Skeletal muscle tissue (tissue), 4 donors: ENCODE measurements around the gene MIDN. TPM values are rescaled to one million over a fixed set of nuclear protein-coding genes. Genes with fewer than 3 reads are reported as not detected.

Source experiments
- H3K27ac ChIP-seq: one replicate; pipeline ENCODE4 v1.7.0; 2013; ENCODE audit warnings: mild to moderate bottlenecking, low read depth, low read length, inconsistent platforms
- H3K27me3 ChIP-seq, 3 donors: one replicate each; pipeline ENCODE4 v1.7.0; 2013; ENCODE audit warnings: low read length in 3 of 3; ENCODE audit not compliant: control insufficient read depth in 3 of 3, insufficient read depth in 3 of 3
- H3K36me3 ChIP-seq, 3 donors: one replicate each; pipeline ENCODE4 v1.7.0; 2013; ENCODE audit warnings: low read length in 3 of 3; ENCODE audit not compliant: control insufficient read depth in 3 of 3, insufficient read depth in 3 of 3
- H3K4me1 ChIP-seq, 3 donors: one replicate each; pipeline ENCODE4 v1.7.0; 2013; ENCODE audit warnings: low read length in 3 of 3, mild to moderate bottlenecking in 3 of 3; ENCODE audit not compliant: control insufficient read depth in 3 of 3, insufficient read depth in 3 of 3
- H3K4me3 ChIP-seq, 3 donors: one replicate each; pipeline ENCODE4 v1.7.0; 2013; ENCODE audit warnings: low read length in 3 of 3
- H3K9ac ChIP-seq, 3 donors: one replicate each; pipeline ENCODE4 v1.7.0; 2013; ENCODE audit warnings: low read length in 3 of 3, mild to moderate bottlenecking in 3 of 3, moderate library complexity in 2 of 3, low read depth in 1 of 3
- H3K9me3 ChIP-seq, 3 donors: one replicate each; pipeline ENCODE4 v1.7.0; 2013; ENCODE audit warnings: low read length in 3 of 3; ENCODE audit not compliant: control insufficient read depth in 3 of 3
- total RNA-seq: library from RNA; depleted of rRNA; stranded (reverse); fragments of >200 nt; gene quantifications from one replicate; pipeline ENCODE4 v1.2.3, GENCODE V29; 2014
- donor health status: Osteomylitis.

Gene MIDN
- total RNA-seq, 1 donor from 2014 or later: 5.2 TPM

- no peak overlapping the region for H3K27ac ChIP-seq
- H3K4me3 ChIP-seq: no peak overlapping the region
- H3K9ac ChIP-seq: no peak overlapping the region
- H3K36me3 ChIP-seq: peaks cover 8 to 14% (median 9%) of the 10 kb centered on the region in 3 donors
- H3K27me3 ChIP-seq: peaks cover 28% of the 10 kb centered on the region in 3 donors
- H3K9me3 ChIP-seq: no peaks in the 10 kb centered on the region
- H3K4me1 ChIP-seq: peaks cover 1 to 13% (median 4%) of the 10 kb centered on the region in 3 donors
These were observed 33.3 kb downstream of the MIDN start for GRCh38 chr19:1281569-1282287.

GRCh38 chr19:1282588-1283206, 34.3 kb downstream of the MIDN start:
- Histone ChIP-seq H3K36me3 (peaks cover 8 to 14% (median 9%) of the 10 kb centered on the region in 3 donors), H3K27ac (no peak overlapping the region), H3K27me3 (peaks cover 33 to 38% (median 38%) of the 10 kb centered on the region in 3 donors), H3K9me3 (no peaks in the 10 kb centered on the region), H3K9ac (no peak overlapping the region), H3K4me1 (peaks cover 0 to 7% (median 3%) of the 10 kb centered on the region in 3 donors), H3K4me3 (no peak overlapping the region)

- Histone ChIP-seq H3K36me3 (peaks cover 8 to 14% (median 9%) of the 10 kb centered on the region in 3 donors), H3K27me3 (peaks cover 40 to 45% (median 44%) of the 10 kb centered on the region in 3 donors), H3K27ac (no peak overlapping the region), H3K4me1 (peaks cover 0 to 7% (median 3%) of the 10 kb centered on the region in 3 donors), H3K4me3 (no peak overlapping the region), H3K9ac (no peak overlapping the region), H3K9me3 (no peaks in the 10 kb centered on the region)
These were observed 35.0 kb downstream of the MIDN start for GRCh38 chr19:1283207-1283916.

GRCh38 chr19:1283917-1284292, 35.5 kb downstream of the MIDN start:
- Histone ChIP-seq H3K9ac (no peak overlapping the region), H3K27me3 (peaks cover 45 to 50% (median 50%) of the 10 kb centered on the region in 3 donors), H3K27ac (no peak overlapping the region), H3K4me3 (no peak overlapping the region), H3K9me3 (no peaks in the 10 kb centered on the region), H3K36me3 (peaks cover 4 to 12% (median 6%) of the 10 kb centered on the region in 3 donors), H3K4me1 (peaks cover 0 to 7% (median 3%) of the 10 kb centered on the region in 3 donors)

GRCh38 chr19:1284293-1284978, 36.1 kb downstream of the MIDN start:
- no peak overlapping the region for H3K4me3 ChIP-seq
- no peak overlapping the region for H3K27ac ChIP-seq
- no peaks in the 10 kb centered on the region for H3K9me3 ChIP-seq
- peaks cover 0 to 6% (median 3%) of the 10 kb centered on the region in 3 donors for H3K4me1 ChIP-seq
- peaks cover 0 to 7% (median 1%) of the 10 kb centered on the region in 3 donors for H3K36me3 ChIP-seq
- peak overlapping the region in 1 of 3 donors; percentile 16 for H3K9ac ChIP-seq
- H3K27me3 ChIP-seq: peaks cover 50 to 55% (median 55%) of the 10 kb centered on the region in 3 donors

- Histone ChIP-seq H3K4me3 (no peak overlapping the region), H3K27me3 (peaks cover 56 to 61% (median 60%) of the 10 kb centered on the region in 3 donors), H3K36me3 (peaks cover 0 to 1% (median 0%) of the 10 kb centered on the region in 3 donors), H3K4me1 (no peaks in the 10 kb centered on the region), H3K9me3 (no peaks in the 10 kb centered on the region), H3K27ac (no peak overlapping the region), H3K9ac (no peak overlapping the region)
These were observed 36.8 kb downstream of the MIDN start for GRCh38 chr19:1284979-1285736.

DNA sequence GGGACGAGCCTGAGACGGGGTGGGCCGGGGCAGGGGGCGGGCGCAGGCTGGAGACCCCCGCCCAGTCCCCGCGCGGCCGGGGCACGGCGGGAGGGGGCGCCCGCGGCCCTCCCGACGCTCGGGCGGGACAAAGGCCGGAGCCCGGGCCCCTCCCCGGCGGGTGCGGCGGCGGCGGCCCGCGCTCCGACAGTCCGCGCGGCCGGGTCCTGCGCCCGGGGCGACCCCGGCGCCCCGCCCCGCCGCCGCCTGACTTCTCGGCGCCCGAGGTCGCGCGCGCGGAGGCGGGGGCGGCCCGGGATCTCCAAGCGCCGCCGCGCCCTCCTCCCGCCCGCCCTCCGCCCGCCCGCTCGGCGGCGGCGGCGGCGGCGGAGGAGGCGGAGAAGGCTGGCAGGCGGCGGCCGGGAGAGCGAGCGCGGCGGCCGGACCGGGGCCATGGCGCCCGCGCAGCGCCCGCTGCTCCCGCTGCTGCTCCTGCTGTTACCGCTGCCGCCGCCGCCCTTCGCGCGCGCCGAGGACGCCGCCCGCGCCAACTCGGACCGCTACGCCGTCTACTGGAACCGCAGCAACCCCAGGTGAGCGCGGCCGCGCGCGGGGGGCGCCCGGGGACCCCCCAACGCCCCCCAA, 37.5 kb downstream of the MIDN start, which contains the start of gene EFNA2:
EFNA2 (plus strand) TSS at position 137 of the 624 bp plus-strand sequence; CDS start at position 433, 296 bp downstream.
- Histone ChIP-seq H3K9me3 (no peaks in the 10 kb centered on the region), H3K4me3 (no peak within 1 kb of the TSS), H3K27me3 (peaks cover 63 to 68% (median 67%) of the 10 kb centered on the region in 3 donors), H3K4me1 (no peaks in the 10 kb centered on the region), H3K36me3 (no peaks in the 10 kb centered on the region), H3K27ac (no peak within 1 kb of the TSS), H3K9ac (no peak within 1 kb of the TSS)

- Histone ChIP-seq H3K27me3 (peaks cover 70 to 77% (median 75%) of the 10 kb centered on the region in 3 donors), H3K36me3 (no peaks in the 10 kb centered on the region), H3K27ac (no peak overlapping the region), H3K4me3 (no peak overlapping the region), H3K4me1 (no peaks in the 10 kb centered on the region), H3K9me3 (no peaks in the 10 kb centered on the region), H3K9ac (no peak overlapping the region)
These were observed 38.3 kb downstream of the MIDN start for GRCh38 chr19:1286487-1287353.
